ENCODE results near the gene ADISSP.

- TF ChIP-seq, protein P1, sequence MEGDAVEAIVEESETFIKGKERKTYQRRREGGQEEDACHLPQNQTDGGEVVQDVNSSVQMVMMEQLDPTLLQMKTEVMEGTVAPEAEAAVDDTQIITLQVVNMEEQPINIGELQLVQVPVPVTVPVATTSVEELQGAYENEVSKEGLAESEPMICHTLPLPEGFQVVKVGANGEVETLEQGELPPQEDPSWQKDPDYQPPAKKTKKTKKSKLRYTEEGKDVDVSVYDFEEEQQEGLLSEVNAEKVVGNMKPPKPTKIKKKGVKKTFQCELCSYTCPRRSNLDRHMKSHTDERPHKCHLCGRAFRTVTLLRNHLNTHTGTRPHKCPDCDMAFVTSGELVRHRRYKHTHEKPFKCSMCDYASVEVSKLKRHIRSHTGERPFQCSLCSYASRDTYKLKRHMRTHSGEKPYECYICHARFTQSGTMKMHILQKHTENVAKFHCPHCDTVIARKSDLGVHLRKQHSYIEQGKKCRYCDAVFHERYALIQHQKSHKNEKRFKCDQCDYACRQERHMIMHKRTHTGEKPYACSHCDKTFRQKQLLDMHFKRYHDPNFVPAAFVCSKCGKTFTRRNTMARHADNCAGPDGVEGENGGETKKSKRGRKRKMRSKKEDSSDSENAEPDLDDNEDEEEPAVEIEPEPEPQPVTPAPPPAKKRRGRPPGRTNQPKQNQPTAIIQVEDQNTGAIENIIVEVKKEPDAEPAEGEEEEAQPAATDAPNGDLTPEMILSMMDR (IDR thresholded peaks at IDR 0.05) = peak in 2 of 3 donors; percentile 67 to 69
- TF ChIP-seq POLR2A (IDR thresholded peaks at IDR 0.05) (no peak), POLR2AphosphoS5 (IDR thresholded peaks at IDR 0.05) (peak in 1 of 3 donors; percentile 23)
Observed at GRCh38 chr20:3753098-3753497, 14.5 kb downstream of the ADISSP start.
